GM12878 (cell line): ENCODE data around the gene MCFD2. TPM values are rescaled to one million over a fixed set of nuclear protein-coding genes. Genes with fewer than 3 reads are reported as not detected.

Source experiments
- ATAC-seq: fragments of 200-7000 bp; cut with Tn5 transposase; 3 replicates; pipeline ENCODE4 v1.9.1; 2020; ENCODE audit warnings: mild to moderate bottlenecking, moderate library complexity
- BruUV-seq: library from RNA; stranded (reverse); fragments of 400-500 nt; replicated peaks from 2 replicates; lab custom pipeline; 2021; lab: Mats Ljungman, UMichigan
- CTCF ChIA-PET: fragments of 300-600 bp; sonication (Branson Sonifier 250); formaldehyde crosslinking; extraction: SDS; loops from one replicate; lab custom pipeline; 2021; ENCODE audit warnings: inconsistent platforms; lab: Yijun Ruan, JAX
- POLR2A ChIA-PET: fragments of 350-600 bp; formaldehyde crosslinking; extraction: SDS; loops from one replicate; lab custom pipeline; 2021; ENCODE audit warnings: inconsistent platforms; lab: Charles Lee
- RAD21 ChIA-PET: fragments of 300-600 bp; sonication (Branson Sonifier 250); formaldehyde crosslinking; loops from one replicate; lab custom pipeline; 2023; ENCODE audit warnings: antibody characterized with exemption; ENCODE audit not compliant: unreplicated experiment; lab: Charles Lee
- SMC1A ChIA-PET: fragments of 300-600 bp; sonication (Branson Sonifier 250); formaldehyde crosslinking; loops from one replicate; lab custom pipeline; 2023; ENCODE audit not compliant: unreplicated experiment, uncharacterized antibody; lab: Charles Lee
- DNase-seq: peaks from one replicate; pipeline ENCODE4 v3.0.0-alpha.2; 2011; ENCODE audit warnings: low read depth, low spot score
- FAIRE-seq: peaks from 3 replicates; lab custom pipeline; 2011; peaks lifted over from hg19 to GRCh38; lab: Jason Lieb, UNC
- H2AFZ ChIP-seq: 2 replicates; pipeline ENCODE4 v1.6.0; 2011; ENCODE audit warnings: low read depth, low read length, control low read depth; ENCODE audit not compliant: control insufficient read depth
- H3K27ac ChIP-seq: 2 replicates; pipeline ENCODE4 v1.5.1; 2011; ENCODE audit warnings: control low read depth; ENCODE audit not compliant: control insufficient read depth, insufficient read depth
- H3K27me3 ChIP-seq, 2 experiments: replicated peaks in 1 of 2; 2 replicates each; pipeline versions ENCODE4 v1.6.0 to v1.6.1; 2011; ENCODE audit warnings: low read length in 1 of 2; ENCODE audit not compliant: control insufficient read depth in 2 of 2, insufficient read depth in 2 of 2
- H3K36me3 ChIP-seq, 2 experiments: 2 replicates each; pipeline ENCODE4 v1.5.1; 2011; ENCODE audit warnings: low read length in 1 of 2; ENCODE audit not compliant: control insufficient read depth in 2 of 2, insufficient read depth in 2 of 2
- H3K4me1 ChIP-seq: 2 replicates; pipeline ENCODE4 v1.6.1; 2011; ENCODE audit warnings: mild to moderate bottlenecking, low read length, moderate library complexity, mixed read lengths; ENCODE audit not compliant: control insufficient read depth, insufficient read depth
- H3K4me2 ChIP-seq: 2 replicates; pipeline ENCODE4 v1.6.0; 2011; ENCODE audit warnings: control low read depth; ENCODE audit not compliant: control insufficient read depth, insufficient read depth
- H3K4me3 ChIP-seq: fragments of 200-600 bp; sonication (generic); 2 replicates; pipeline ENCODE4 v1.5.1; 2016
- H3K79me2 ChIP-seq: 2 replicates; pipeline ENCODE4 v1.6.0; 2011; ENCODE audit warnings: low read length; ENCODE audit not compliant: control insufficient read depth, insufficient read depth
- H3K9ac ChIP-seq: 2 replicates; pipeline ENCODE4 v1.8.0; 2011; ENCODE audit warnings: low read length, control low read depth, mixed read lengths; ENCODE audit not compliant: control insufficient read depth, insufficient read depth
- H3K9me3 ChIP-seq: replicated peaks from 3 replicates; pipeline ENCODE4 v1.5.1; 2011; ENCODE audit warnings: mild to moderate bottlenecking, low read length; ENCODE audit not compliant: control insufficient read depth, insufficient read depth
- H4K20me1 ChIP-seq: 2 replicates; pipeline ENCODE4 v1.6.0; 2011; ENCODE audit not compliant: control insufficient read depth, insufficient read depth
- BCL11A ChIP-seq: IDR thresholded peaks from 2 replicates; pipeline ENCODE4 v1.6.1; 2011; ENCODE audit warnings: low read depth, low read length
- CEBPB ChIP-seq, 2 experiments: fragments of 150-350 bp in 1 of 2; IDR thresholded peaks; 2 replicates each; pipeline ENCODE4 v1.6.1; 2012 to 2014; ENCODE audit warnings: low read depth in 2 of 2, low read length in 2 of 2, borderline replicate concordance in 1 of 2, inconsistent platforms in 1 of 2
- IKZF1 ChIP-seq: fragments of 450-650 bp; conservative IDR thresholded peaks from 2 replicates; pipeline ENCODE4 v1.6.1; 2017; ENCODE audit warnings: antibody characterized with exemption, mild to moderate bottlenecking
- MEF2A ChIP-seq: IDR thresholded peaks from 2 replicates; pipeline ENCODE4 v1.6.1; 2011; ENCODE audit warnings: low read depth, mild to moderate bottlenecking, low read length, moderate library complexity; ENCODE audit not compliant: insufficient read depth
- SMAD5 ChIP-seq: IDR thresholded peaks from 2 replicates; pipeline ENCODE4 v1.6.1; 2016; ENCODE audit warnings: antibody characterized with exemption, low read depth
- ZNF217 ChIP-seq: fragments of 450-650 bp; IDR thresholded peaks from 2 replicates; pipeline ENCODE4 v1.6.1; 2017; ENCODE audit warnings: antibody characterized with exemption, mild to moderate bottlenecking
- WGBS: methylation state at CpG from one replicate; pipeline ENCODE4 v1.1.6; 2016; ENCODE audit warnings: low lambda C conversion rate; ENCODE audit not compliant: insufficient replicate concordance, insufficient coverage; ENCODE audit errors: missing lambda C conversion rate; 5-methylcytosine and 5-hydroxymethylcytosine counted together
- in situ Hi-C: fragments of 300-500 bp; cut with MboI; formaldehyde crosslinking; loops from 9 replicates; pipeline ENCODE4 v1.14.3; 2018; ENCODE audit warnings: mixed read lengths
- intact Hi-C: fragments of 100-400 bp; cut with micrococcal nuclease; formaldehyde crosslinking; loops from one replicate; pipeline ENCODE4 v1.14.2; 2022; ENCODE audit not compliant: unreplicated experiment
- polyA plus RNA-seq, 11 experiments: library from polyadenylated mRNA; depleted of rRNA in 4 of 11; unstranded in 6 of 11; stranded (reverse) in 5 of 11; fragments of >200 nt; fragmentation: Nextera tagmentation in 4 of 11; fragmentation: Illumina TruSeq in 1 of 11; extraction: Ambion mirVana in 4 of 11; extraction: Trizol in 1 of 11; gene quantifications; 1 replicate in 1 of 11; 2 replicates in 10 of 11; pipeline versions ENCODE4 v1.2.1 to v1.2.3, GENCODE V29; 2011 to 2016; ENCODE audit warnings: inconsistent platforms in 2 of 11, missing spikeins in 2 of 11, low read depth in 1 of 11
- total RNA-seq, 4 experiments: library from RNA; depleted of rRNA in 3 of 4; stranded (reverse); fragments of >200 nt in 3 of 4; fragmentation: Illumina TruSeq in 1 of 4; extraction: Trizol in 1 of 4; gene quantifications; 2 replicates each; pipeline versions ENCODE4 v1.2.1 to v1.2.3, GENCODE V29; 2013 to 2021
- TF ChIP-seq, protein P1 (sequence below): fragments of 450-650 bp; IDR thresholded peaks from 2 replicates; pipeline ENCODE4 v1.6.1; 2017; ENCODE audit warnings: antibody characterized with exemption, mild to moderate bottlenecking, moderate library complexity

MCFD2 gene
- total and polyA plus RNA-seq, 10 of the 15 experiments (the other 5 are each of a cell fraction or from before 2014, with no cell fraction given) = 35.0 to 57.3 (median 40.3) TPM

DNA sequence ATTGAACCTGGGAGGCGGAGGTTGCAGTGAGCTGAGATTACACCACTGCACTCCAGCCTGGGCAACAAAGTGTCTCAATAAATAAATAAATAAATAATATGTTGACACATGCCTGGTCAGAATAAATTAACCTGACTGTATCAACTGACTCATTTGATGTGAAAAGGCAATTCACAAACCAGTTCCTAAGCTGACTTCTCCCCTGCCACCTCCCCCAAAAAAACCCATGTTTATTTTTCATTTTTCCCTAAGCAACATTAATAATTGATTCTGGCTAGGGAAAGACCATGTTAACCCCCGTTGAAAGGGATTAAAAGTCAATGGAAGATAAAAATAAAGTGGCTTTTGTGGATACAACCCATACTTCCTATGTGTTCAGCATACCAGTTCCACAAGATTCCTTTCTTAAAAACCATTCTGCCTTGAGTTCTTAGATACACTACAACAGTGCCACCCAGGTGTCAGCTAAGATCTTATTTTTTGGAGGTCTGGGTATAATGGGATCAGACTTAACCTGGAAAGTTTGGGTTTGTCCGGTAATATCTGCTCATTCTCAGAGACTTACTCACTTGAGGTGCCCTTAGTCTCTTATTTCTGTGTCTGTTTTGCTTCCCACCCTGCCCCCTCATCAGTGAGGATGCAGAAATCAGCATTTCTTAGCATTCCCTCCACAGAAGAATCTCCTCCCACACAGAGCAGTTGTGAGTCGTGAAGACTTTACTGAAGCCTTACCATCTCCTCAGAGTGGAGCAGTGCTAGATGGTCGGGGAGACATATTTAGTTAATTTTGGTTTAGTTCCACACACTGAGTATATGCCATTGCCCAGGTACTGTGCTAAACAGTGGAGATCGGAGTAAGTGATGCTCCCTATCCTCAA is 10.1 kb upstream of the MCFD2 start:
- Histone ChIP-seq H3K4me1 (no peaks in the 10 kb centered on the region), H3K27me3 (no peaks in the 10 kb centered on the region), H3K4me3 (no peak overlapping the region), H3K79me2 (no peaks in the 10 kb centered on the region), H4K20me1 (no peaks in the 10 kb centered on the region), H3K27ac (no peak overlapping the region), H3K4me2 (no peak overlapping the region), H2AFZ (no peak overlapping the region), H3K36me3 (no peaks in the 10 kb centered on the region), H3K9me3 (peaks cover 5% of the 10 kb centered on the region), H3K9ac (no peak overlapping the region)
- RAD21 ChIA-PET = no interaction called here
- 91% methylated on average over 6 of the region's 6 CpGs for WGBS
- TF ChIP-seq SMAD5 (no peak), CEBPB (IDR thresholded peaks at IDR 0.05; ENCODE audit: borderline replicate concordance in 1 of 2, low read depth in 2 of 2, low read length in 2 of 2) (no peak), ZNF217 (no peak), BCL11A (no peak), IKZF1 (no peak), MEF2A (no peak)
- TF ChIP-seq, protein P1, sequence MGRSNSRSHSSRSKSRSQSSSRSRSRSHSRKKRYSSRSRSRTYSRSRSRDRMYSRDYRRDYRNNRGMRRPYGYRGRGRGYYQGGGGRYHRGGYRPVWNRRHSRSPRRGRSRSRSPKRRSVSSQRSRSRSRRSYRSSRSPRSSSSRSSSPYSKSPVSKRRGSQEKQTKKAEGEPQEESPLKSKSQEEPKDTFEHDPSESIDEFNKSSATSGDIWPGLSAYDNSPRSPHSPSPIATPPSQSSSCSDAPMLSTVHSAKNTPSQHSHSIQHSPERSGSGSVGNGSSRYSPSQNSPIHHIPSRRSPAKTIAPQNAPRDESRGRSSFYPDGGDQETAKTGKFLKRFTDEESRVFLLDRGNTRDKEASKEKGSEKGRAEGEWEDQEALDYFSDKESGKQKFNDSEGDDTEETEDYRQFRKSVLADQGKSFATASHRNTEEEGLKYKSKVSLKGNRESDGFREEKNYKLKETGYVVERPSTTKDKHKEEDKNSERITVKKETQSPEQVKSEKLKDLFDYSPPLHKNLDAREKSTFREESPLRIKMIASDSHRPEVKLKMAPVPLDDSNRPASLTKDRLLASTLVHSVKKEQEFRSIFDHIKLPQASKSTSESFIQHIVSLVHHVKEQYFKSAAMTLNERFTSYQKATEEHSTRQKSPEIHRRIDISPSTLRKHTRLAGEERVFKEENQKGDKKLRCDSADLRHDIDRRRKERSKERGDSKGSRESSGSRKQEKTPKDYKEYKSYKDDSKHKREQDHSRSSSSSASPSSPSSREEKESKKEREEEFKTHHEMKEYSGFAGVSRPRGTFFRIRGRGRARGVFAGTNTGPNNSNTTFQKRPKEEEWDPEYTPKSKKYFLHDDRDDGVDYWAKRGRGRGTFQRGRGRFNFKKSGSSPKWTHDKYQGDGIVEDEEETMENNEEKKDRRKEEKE = no peak
- no peak for FAIRE-seq
- POLR2A ChIA-PET = no interaction called here
- in situ Hi-C loops (no loop called here), intact Hi-C loops (no loop called here)
- no peak for ATAC-seq
- SMC1A ChIA-PET = interaction anchor here (1.0 to 2.0 kb wide), 4 partner anchors 8 to 397 kb away, joined by 3 to 9 read pairs (median 6); no protein-coding TSS in a partner anchor
- BruUV-seq = no TSS peak
- CTCF ChIA-PET = interaction anchor here (1.0 to 1.2 kb wide), 2 partner anchors 13 to 398 kb away, joined by 4 to 6 read pairs; no protein-coding TSS in a partner anchor
- DNase-seq = no peak
